Ishikawa (cell line): ENCODE measurements around the gene IL1B.

Experiments
- CEBPB ChIP-seq: IDR thresholded peaks from 2 replicates; pipeline ENCODE4 v1.6.1; 2012
- CREB1 ChIP-seq: IDR thresholded peaks from 2 replicates; pipeline ENCODE4 v1.6.1; 2012; ENCODE audit warnings: low read depth
- EGR1 ChIP-seq: IDR thresholded peaks from 2 replicates; pipeline ENCODE4 v1.6.1; 2012
- EP300 ChIP-seq: IDR thresholded peaks from 2 replicates; pipeline ENCODE4 v1.6.1; 2012; ENCODE audit warnings: borderline replicate concordance
- FOXM1 ChIP-seq: IDR thresholded peaks from 2 replicates; pipeline ENCODE4 v1.6.1; 2012; ENCODE audit warnings: low read depth, borderline replicate concordance
- MAX ChIP-seq: IDR thresholded peaks from 2 replicates; pipeline ENCODE4 v1.6.1; 2012
- NFIC ChIP-seq: IDR thresholded peaks from 2 replicates; pipeline ENCODE4 v1.6.1; 2012
- RAD21 ChIP-seq: IDR thresholded peaks from 2 replicates; pipeline ENCODE4 v1.6.1; 2012; ENCODE audit warnings: low read depth
- REST ChIP-seq: IDR thresholded peaks from 2 replicates; pipeline ENCODE4 v1.6.1; 2012; ENCODE audit warnings: low read depth, mild to moderate bottlenecking
- TAF1 ChIP-seq: IDR thresholded peaks from 2 replicates; pipeline ENCODE4 v1.6.1; 2012; ENCODE audit warnings: low read depth, mild to moderate bottlenecking
- TCF12 ChIP-seq: IDR thresholded peaks from 2 replicates; pipeline ENCODE4 v1.6.1; 2012; ENCODE audit warnings: low read depth
- TEAD4 ChIP-seq: IDR thresholded peaks from 2 replicates; pipeline ENCODE4 v1.6.1; 2012
- USF1 ChIP-seq: IDR thresholded peaks from 2 replicates; pipeline ENCODE4 v1.6.1; 2012
- YY1 ChIP-seq: IDR thresholded peaks from 2 replicates; pipeline ENCODE4 v1.6.1; 2012; ENCODE audit warnings: low read depth
- ZBTB7A ChIP-seq: IDR thresholded peaks from 2 replicates; pipeline ENCODE4 v1.6.1; 2012; ENCODE audit warnings: low read depth

The IL1B gene

GRCh38 chr2:112843288-112843687 lies 6.7 kb upstream of the IL1B start:
- TF ChIP-seq RAD21 (no peak), CEBPB (no peak), REST (no peak)

GRCh38 chr2:112841295-112842044 lies 4.9 kb upstream of the IL1B start:
- TF ChIP-seq USF1 (no peak), EP300 (no peak), EGR1 (no peak), ZBTB7A (no peak), MAX (no peak), YY1 (no peak), TAF1 (no peak), REST (no peak), NFIC (no peak), FOXM1 (no peak), RAD21 (no peak), CREB1 (no peak), CEBPB (no peak)

- no peak for TF ChIP-seq USF1
- no peak for TF ChIP-seq YY1
- TF ChIP-seq EP300, result no peak
- TF ChIP-seq TAF1, result no peak
- no peak for TF ChIP-seq FOXM1
- TF ChIP-seq EGR1, result no peak
- no peak for TF ChIP-seq NFIC
- no peak for TF ChIP-seq RAD21
- no peak for TF ChIP-seq REST
- TF ChIP-seq CEBPB, result no peak
- no peak for TF ChIP-seq ZBTB7A
- TF ChIP-seq MAX, result no peak
- TF ChIP-seq TEAD4, result no peak
These were observed 3.5 kb upstream of the IL1B start for GRCh38 chr2:112840068-112840445.

- no peak for TF ChIP-seq EGR1
- TF ChIP-seq REST, result no peak
- TF ChIP-seq MAX, result no peak
- no peak for TF ChIP-seq NFIC
- no peak for TF ChIP-seq ZBTB7A
- TF ChIP-seq TAF1, result no peak
- TF ChIP-seq FOXM1, result no peak
- no peak for TF ChIP-seq TCF12
- TF ChIP-seq EP300, result no peak
- no peak for TF ChIP-seq CREB1
- TF ChIP-seq YY1, result no peak
- TF ChIP-seq TEAD4, result no peak
- TF ChIP-seq USF1, result no peak
- no peak for TF ChIP-seq RAD21
- TF ChIP-seq CEBPB, result no peak
These were observed 3.0 kb upstream of the IL1B start for GRCh38 chr2:112839407-112840067.
